GM12875 (cell line): Measurements from ENCODE around the gene NAT10.

Experiments used
- H3K4me3 ChIP-seq: one replicate; pipeline ENCODE4 v1.5.1; 2011; ENCODE audit warnings: low read depth, low read length, control low read depth
- CTCF ChIP-seq: IDR thresholded peaks from 2 replicates; pipeline ENCODE4 v1.5.1; 2011; ENCODE audit warnings: low read depth, mild to moderate bottlenecking, control low read depth, inconsistent platforms, low read length, moderate library complexity, borderline replicate concordance; ENCODE audit not compliant: insufficient read depth

Gene NAT10

GRCh38 chr11:34155757-34156062 is 50.3 kb downstream of the NAT10 start:
- H3K4me3 ChIP-seq: no peak overlapping the region
- TF ChIP-seq CTCF: no peak

- no peak for TF ChIP-seq CTCF
- H3K4me3 ChIP-seq: no peak overlapping the region
These were observed 51.7 kb downstream of the NAT10 start for GRCh38 chr11:34157163-34157562.

GRCh38 chr11:34158661-34159060 is 53.2 kb downstream of the NAT10 start:
- H3K4me3 ChIP-seq: no peak overlapping the region
- no peak for TF ChIP-seq CTCF

GRCh38 chr11:34160049-34160721 is 54.8 kb downstream of the NAT10 start:
- no peak for TF ChIP-seq CTCF
- no peak overlapping the region for H3K4me3 ChIP-seq

- TF ChIP-seq CTCF: no peak
- no peak overlapping the region for H3K4me3 ChIP-seq
These were observed 55.4 kb downstream of the NAT10 start for GRCh38 chr11:34160791-34161190.

GRCh38 chr11:34161361-34161760 is 55.9 kb downstream of the NAT10 start:
- no peak overlapping the region for H3K4me3 ChIP-seq
- TF ChIP-seq CTCF: no peak

GRCh38 chr11:34161812-34162492 is 56.5 kb downstream of the NAT10 start:
- no peak overlapping the region for H3K4me3 ChIP-seq
- no peak for TF ChIP-seq CTCF
